ENCODE data around the gene BICD1.

BICD1 gene

GRCh38 chr12:32377344-32378055 is 270.9 kb downstream of the BICD1 start:
- TF ChIP-seq EP300 (IDR thresholded peaks at IDR 0.05; ENCODE audit: borderline replicate concordance), result no peak
- TF ChIP-seq RAD21 (IDR thresholded peaks at IDR 0.05; ENCODE audit: low read depth), result no peak
- TF ChIP-seq USF1 (IDR thresholded peaks at IDR 0.05), result no peak
- no peak for TF ChIP-seq TEAD4 (IDR thresholded peaks at IDR 0.05)
- no peak for TF ChIP-seq ZBTB7A (IDR thresholded peaks at IDR 0.05; ENCODE audit: low read depth)
- TF ChIP-seq YY1 (IDR thresholded peaks at IDR 0.05; ENCODE audit: low read depth), result no peak
- TF ChIP-seq TAF1 (IDR thresholded peaks at IDR 0.05; ENCODE audit: low read depth), result no peak
- TF ChIP-seq FOXM1 (IDR thresholded peaks at IDR 0.05; ENCODE audit: borderline replicate concordance, low read depth), result no peak
- TF ChIP-seq, protein P1, sequence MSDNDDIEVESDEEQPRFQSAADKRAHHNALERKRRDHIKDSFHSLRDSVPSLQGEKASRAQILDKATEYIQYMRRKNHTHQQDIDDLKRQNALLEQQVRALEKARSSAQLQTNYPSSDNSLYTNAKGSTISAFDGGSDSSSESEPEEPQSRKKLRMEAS (IDR thresholded peaks at IDR 0.05), result no peak
- TF ChIP-seq NFIC (IDR thresholded peaks at IDR 0.05), result no peak
- no peak for TF ChIP-seq REST (IDR thresholded peaks at IDR 0.05; ENCODE audit: low read depth)
- no peak for TF ChIP-seq TCF12 (IDR thresholded peaks at IDR 0.05; ENCODE audit: low read depth)
- TF ChIP-seq CREB1 (IDR thresholded peaks at IDR 0.05; ENCODE audit: low read depth), result no peak
- no peak for TF ChIP-seq CEBPB (IDR thresholded peaks at IDR 0.05)
- TF ChIP-seq EGR1 (IDR thresholded peaks at IDR 0.05), result no peak

GRCh38 chr12:32379213-32379612 is 272.6 kb downstream of the BICD1 start:
- TF ChIP-seq CREB1 (IDR thresholded peaks at IDR 0.05; ENCODE audit: low read depth) (no peak), ZBTB7A (IDR thresholded peaks at IDR 0.05; ENCODE audit: low read depth) (no peak), RAD21 (IDR thresholded peaks at IDR 0.05; ENCODE audit: low read depth) (no peak), CEBPB (IDR thresholded peaks at IDR 0.05) (no peak), TCF12 (IDR thresholded peaks at IDR 0.05; ENCODE audit: low read depth) (no peak), YY1 (IDR thresholded peaks at IDR 0.05; ENCODE audit: low read depth) (no peak)
- TF ChIP-seq, protein P1 (IDR thresholded peaks at IDR 0.05), result no peak

GRCh38 chr12:32379667-32380066 is 273.0 kb downstream of the BICD1 start:
- TF ChIP-seq USF1 (IDR thresholded peaks at IDR 0.05), result no peak
- TF ChIP-seq CEBPB (IDR thresholded peaks at IDR 0.05), result no peak
- TF ChIP-seq YY1 (IDR thresholded peaks at IDR 0.05; ENCODE audit: low read depth), result no peak
- TF ChIP-seq REST (IDR thresholded peaks at IDR 0.05; ENCODE audit: low read depth), result no peak
- TF ChIP-seq EGR1 (IDR thresholded peaks at IDR 0.05), result no peak
- TF ChIP-seq CREB1 (IDR thresholded peaks at IDR 0.05; ENCODE audit: low read depth), result no peak
- TF ChIP-seq RAD21 (IDR thresholded peaks at IDR 0.05; ENCODE audit: low read depth), result no peak
- no peak for TF ChIP-seq TEAD4 (IDR thresholded peaks at IDR 0.05)
- TF ChIP-seq EP300 (IDR thresholded peaks at IDR 0.05; ENCODE audit: borderline replicate concordance), result no peak
- no peak for TF ChIP-seq NFIC (IDR thresholded peaks at IDR 0.05)

GRCh38 chr12:32382226-32382625 is 275.6 kb downstream of the BICD1 start:
- TF ChIP-seq FOXM1 (IDR thresholded peaks at IDR 0.05; ENCODE audit: borderline replicate concordance, low read depth) (no peak), EGR1 (IDR thresholded peaks at IDR 0.05) (no peak), YY1 (IDR thresholded peaks at IDR 0.05; ENCODE audit: low read depth) (no peak), NFIC (IDR thresholded peaks at IDR 0.05) (no peak), RAD21 (IDR thresholded peaks at IDR 0.05; ENCODE audit: low read depth) (no peak)

GRCh38 chr12:32390572-32391219 is 284.0 kb downstream of the BICD1 start:
- TF ChIP-seq CEBPB (IDR thresholded peaks at IDR 0.05), result no peak
- TF ChIP-seq EGR1 (IDR thresholded peaks at IDR 0.05), result no peak
- no peak for TF ChIP-seq RAD21 (IDR thresholded peaks at IDR 0.05; ENCODE audit: low read depth)
- TF ChIP-seq TAF1 (IDR thresholded peaks at IDR 0.05; ENCODE audit: low read depth), result no peak
- TF ChIP-seq TCF12 (IDR thresholded peaks at IDR 0.05; ENCODE audit: low read depth), result no peak
- TF ChIP-seq, protein P1 (IDR thresholded peaks at IDR 0.05), result no peak
- no peak for TF ChIP-seq ZBTB7A (IDR thresholded peaks at IDR 0.05; ENCODE audit: low read depth)
- no peak for TF ChIP-seq NFIC (IDR thresholded peaks at IDR 0.05)
- TF ChIP-seq EP300 (IDR thresholded peaks at IDR 0.05; ENCODE audit: borderline replicate concordance), result no peak
- no peak for TF ChIP-seq YY1 (IDR thresholded peaks at IDR 0.05; ENCODE audit: low read depth)
- TF ChIP-seq CREB1 (IDR thresholded peaks at IDR 0.05; ENCODE audit: low read depth), result no peak
- no peak for TF ChIP-seq USF1 (IDR thresholded peaks at IDR 0.05)
- no peak for TF ChIP-seq FOXM1 (IDR thresholded peaks at IDR 0.05; ENCODE audit: borderline replicate concordance, low read depth)
